SK-N-MC (cell line): Measurements from ENCODE around the gene SEC23A.
"Not testable (repeated sequence)": the region's sequence is repeated elsewhere in the genome, so short reads cannot be mapped to it uniquely, and the experiment has no call there.

Experiments used
- DNase-seq: peaks from one replicate; pipeline ENCODE4 v3.0.0-alpha.2; 2011; ENCODE audit warnings: low read depth, low spot score
- H3K27ac ChIP-seq: fragments of 200-600 bp; sonication (generic); 2 replicates; pipeline ENCODE4 v1.5.1; 2016; ENCODE audit warnings: mixed run types
- H3K36me3 ChIP-seq: fragments of 200-600 bp; sonication (generic); 2 replicates; pipeline ENCODE4 v1.6.1; 2017; ENCODE audit warnings: antibody characterized with exemption, low read length, mixed read lengths; ENCODE audit not compliant: insufficient read depth
- H3K4me3 ChIP-seq: fragments of 200-600 bp; sonication (generic); 2 replicates; pipeline ENCODE4 v1.5.1; 2016
- H3K9ac ChIP-seq: fragments of 200-600 bp; sonication (generic); 2 replicates; pipeline ENCODE4 v1.8.0; 2017; ENCODE audit warnings: mixed run types, mixed read lengths; ENCODE audit not compliant: insufficient read length
- H3K9me3 ChIP-seq: fragments of 200-600 bp; sonication (generic); 2 replicates; pipeline ENCODE4 v1.6.1; 2017; ENCODE audit warnings: low read depth, mild to moderate bottlenecking, antibody characterized with exemption, low read length, moderate library complexity, mixed read lengths
- EZH2 ChIP-seq: fragments of 200-600 bp; sonication (generic); IDR thresholded peaks from one replicate; pipeline ENCODE4 v1.6.1; 2017; ENCODE audit warnings: antibody characterized with exemption
- FOXP2 ChIP-seq: optimal IDR thresholded peaks from 2 replicates; pipeline ENCODE3; 2011; ENCODE audit warnings: mild to moderate bottlenecking, moderate library complexity; ENCODE audit not compliant: insufficient read depth; ENCODE audit errors: extremely low read length, control extremely low read depth
- POLR2AphosphoS5 ChIP-seq: IDR thresholded peaks from 2 replicates; pipeline ENCODE4 v1.6.1; 2012; ENCODE audit warnings: mild to moderate bottlenecking, low read depth, low read length, borderline replicate concordance

The SEC23A gene

GRCh38 chr14:39102969-39103957 is at the start of gene SEC23A:
TSS of gene SEC23A (minus strand) at chr14:39103235. CDS start at chr14:39096118, 7,117 bp downstream.
- H3K9ac ChIP-seq, result peak within 1 kb of the TSS; percentile 88
- DNase-seq, result no peak
- H3K9me3 ChIP-seq, result no peaks in the 10 kb centered on the region
- H3K36me3 ChIP-seq, result no peaks in the 10 kb centered on the region
- TF ChIP-seq POLR2AphosphoS5 (peak; percentile 86), EZH2 (no peak), FOXP2 (no peak)
- no peak within 1 kb of the TSS for H3K27ac ChIP-seq
- H3K4me3 ChIP-seq, result peak within 1 kb of the TSS; percentile 90

GRCh38 chr14:39145266-39145966 is 42.4 kb upstream of the SEC23A start:
- H3K9ac ChIP-seq, result no peak overlapping the region
- H3K4me3 ChIP-seq, result no peak overlapping the region
- no peak for DNase-seq
- no peaks in the 10 kb centered on the region for H3K9me3 ChIP-seq
- H3K27ac ChIP-seq, result no peak overlapping the region
- peaks cover 8% of the 10 kb centered on the region; the same call in 1 of the 2 replicates for H3K36me3 ChIP-seq
- TF ChIP-seq EZH2, result no peak
- no peak for TF ChIP-seq FOXP2
- TF ChIP-seq POLR2AphosphoS5, result no peak

DNA sequence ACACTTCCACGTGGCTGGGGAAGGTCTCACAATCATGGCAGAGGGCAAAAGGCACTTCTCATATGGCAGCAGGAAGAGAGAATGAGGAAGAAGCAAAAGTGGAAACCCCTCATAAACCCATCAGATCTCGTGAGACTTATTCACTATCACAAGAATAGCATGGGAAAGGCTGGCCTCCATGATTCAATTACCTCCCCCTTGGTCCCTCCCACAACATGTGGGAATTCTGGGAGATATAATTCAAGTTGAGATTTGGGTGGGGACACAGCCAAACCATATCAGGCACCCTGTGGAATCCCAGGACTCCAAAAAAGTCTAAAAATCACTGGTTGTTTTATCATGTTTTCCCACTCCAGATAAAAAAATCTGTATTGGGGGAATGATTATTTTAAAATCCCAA is 40.2 kb upstream of the SEC23A start:
- not testable (repeated sequence) for DNase-seq, H3K36me3 ChIP-seq, H3K9me3 ChIP-seq, H3K9ac ChIP-seq, H3K4me3 ChIP-seq, H3K27ac ChIP-seq

GRCh38 chr14:39141623-39142022 is 38.6 kb upstream of the SEC23A start:
- peaks cover 18% of the 10 kb centered on the region for H3K36me3 ChIP-seq
- H3K4me3 ChIP-seq, H3K9me3 ChIP-seq, H3K27ac ChIP-seq, DNase-seq, H3K9ac ChIP-seq: not testable (repeated sequence)

DNA sequence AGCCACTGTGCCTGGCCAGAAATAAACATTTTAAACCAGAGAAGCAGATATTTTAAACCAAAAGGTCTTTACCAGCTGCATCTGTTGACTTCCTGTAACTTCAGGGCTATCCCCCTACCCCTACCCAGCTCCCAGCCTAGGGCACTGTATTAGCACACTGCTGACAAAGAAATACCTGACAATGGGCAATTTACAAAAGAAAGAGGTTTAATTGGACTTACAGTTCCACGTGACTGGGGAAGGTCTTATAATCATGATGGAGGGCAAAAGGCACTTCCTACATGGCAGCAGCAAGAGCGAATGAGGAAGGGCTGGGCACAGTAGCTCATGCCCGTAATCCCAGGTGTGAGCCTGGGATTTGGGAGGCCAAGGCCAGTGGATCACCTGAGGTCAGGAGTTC is 37.1 kb upstream of the SEC23A start:
- H3K36me3 ChIP-seq, result peaks cover 27% of the 10 kb centered on the region
- no peaks in the 10 kb centered on the region for H3K9me3 ChIP-seq
- no peak overlapping the region for H3K27ac ChIP-seq
- H3K4me3 ChIP-seq, result no peak overlapping the region
- no peak overlapping the region for H3K9ac ChIP-seq
- TF ChIP-seq EZH2 (no peak), POLR2AphosphoS5 (no peak)
- DNase-seq, result no peak

DNA sequence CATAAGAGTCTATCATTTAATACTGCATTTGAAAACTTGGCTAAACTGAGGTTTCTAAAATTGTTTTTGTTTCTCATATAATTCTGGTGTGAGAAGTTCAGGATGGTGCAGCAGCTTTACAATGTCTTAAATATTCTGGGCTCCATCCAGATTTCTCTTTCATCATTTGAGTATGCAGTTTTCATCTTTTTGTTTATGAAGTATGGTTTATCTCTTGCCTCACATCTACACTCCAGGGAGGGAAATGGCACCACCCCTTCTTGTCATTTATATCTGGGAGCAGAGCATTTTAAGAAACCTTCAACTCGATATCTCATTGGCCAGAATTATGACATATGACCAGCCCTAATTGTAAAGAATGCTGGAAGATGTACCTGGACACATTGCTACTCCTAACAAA is 35.4 kb upstream of the SEC23A start:
- H3K36me3 ChIP-seq, result peaks cover 45% of the 10 kb centered on the region
- no peak for DNase-seq
- no peak overlapping the region for H3K27ac ChIP-seq
- no peak overlapping the region for H3K9ac ChIP-seq
- TF ChIP-seq EZH2 (no peak), FOXP2 (no peak), POLR2AphosphoS5 (no peak)
- H3K9me3 ChIP-seq, result no peaks in the 10 kb centered on the region
- H3K4me3 ChIP-seq, result no peak overlapping the region

DNA sequence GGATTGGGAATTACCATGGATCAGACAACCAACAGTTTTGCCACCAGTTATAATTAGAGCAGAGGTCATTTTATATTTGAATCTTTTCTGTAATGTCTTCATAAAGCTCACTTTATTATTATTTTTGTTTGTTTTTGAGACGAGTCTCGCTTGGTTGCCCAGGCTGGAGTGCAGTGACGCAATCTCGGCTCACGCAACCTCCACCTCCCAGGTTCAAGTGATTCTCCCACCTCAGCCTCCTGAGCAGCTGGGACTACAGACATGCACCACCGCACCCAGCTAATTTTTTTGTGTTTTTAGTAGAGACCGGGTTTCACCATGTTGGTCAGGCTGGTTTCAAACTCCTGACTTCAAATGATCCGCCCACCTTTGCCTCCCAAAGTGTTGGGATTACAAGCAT is 34.8 kb upstream of the SEC23A start:
- H3K4me3 ChIP-seq, H3K27ac ChIP-seq, H3K9me3 ChIP-seq, H3K9ac ChIP-seq, DNase-seq: not testable (repeated sequence)
- H3K36me3 ChIP-seq, result peaks cover 47% of the 10 kb centered on the region

DNA sequence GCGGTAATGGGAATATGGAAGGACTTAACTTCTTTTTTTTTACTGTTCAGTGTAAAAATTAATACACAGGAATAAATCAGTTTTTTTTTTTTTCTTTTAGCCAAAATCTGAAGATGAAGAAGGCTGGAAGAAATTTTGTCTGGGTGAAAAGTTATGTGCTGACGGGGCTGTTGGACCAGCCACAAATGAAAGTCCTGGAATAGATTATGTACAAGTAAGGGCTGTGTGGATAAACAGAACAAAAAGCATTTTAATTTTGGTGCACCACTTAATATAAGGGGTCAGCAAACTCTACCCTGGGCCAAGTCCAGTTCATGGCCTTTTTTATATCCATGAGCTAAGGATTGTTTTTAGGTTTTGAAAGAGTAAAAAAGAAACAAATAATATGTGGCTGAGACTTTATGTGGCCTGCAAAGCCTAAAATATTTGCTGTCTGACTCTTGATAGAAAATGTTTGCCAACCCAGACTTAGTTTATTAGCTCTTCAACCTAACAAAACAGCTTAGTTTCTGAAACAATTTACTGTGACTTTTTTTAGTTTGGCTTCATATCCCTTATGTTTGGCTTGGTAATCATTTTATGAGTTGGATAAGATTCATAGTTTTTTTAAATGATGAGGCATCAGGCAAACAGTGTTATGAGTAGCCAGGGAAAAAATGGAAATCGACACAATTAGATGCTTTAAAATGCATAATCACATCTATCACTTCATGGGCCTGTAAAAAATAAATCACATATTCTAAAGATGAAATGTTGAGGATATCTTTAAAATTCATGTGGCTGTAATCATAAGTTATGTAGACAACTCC is 19.5 kb upstream of the SEC23A start:
- Histone ChIP-seq H3K27ac (no peak overlapping the region), H3K9me3 (no peaks in the 10 kb centered on the region), H3K4me3 (no peak overlapping the region), H3K9ac (no peak overlapping the region), H3K36me3 (peaks cover 66% of the 10 kb centered on the region)
- TF ChIP-seq FOXP2, result no peak
- no peak for TF ChIP-seq EZH2
- TF ChIP-seq POLR2AphosphoS5, result no peak
- DNase-seq, result no peak
